IgD-negative memory B cell (primary cell): Measurements from ENCODE around the gene EPB42. TPM values are rescaled to one million over a fixed set of nuclear protein-coding genes. Genes with fewer than 3 reads are reported as not detected.
A peak's percentile ranks its signal among the peaks of the same experiment; 100 is the strongest.

Experiments used
- H3K27ac Mint-ChIP-seq, 3 donors: one replicate each; pipeline ENCODE4 v1.8.0; 2020 to 2022; ENCODE audit warnings: mild to moderate bottlenecking in 3 of 3, mixed read lengths in 3 of 3, moderate library complexity in 1 of 3
- H3K27me3 Mint-ChIP-seq: one replicate; pipeline ENCODE4 v1.8.0; 2021; ENCODE audit warnings: mixed read lengths
- H3K36me3 Mint-ChIP-seq: one replicate; pipeline ENCODE4 v1.8.0; 2020; ENCODE audit warnings: mild to moderate bottlenecking, mixed read lengths
- H3K4me1 Mint-ChIP-seq, 3 donors: one replicate each; pipeline ENCODE4 v1.8.0; 2020 to 2022; ENCODE audit warnings: mixed read lengths in 3 of 3, mild to moderate bottlenecking in 1 of 3
- H3K4me3 Mint-ChIP-seq, 4 donors: one replicate each; pipeline ENCODE4 v1.8.0; 2020 to 2022; ENCODE audit warnings: mild to moderate bottlenecking in 4 of 4, mixed read lengths in 4 of 4, moderate library complexity in 3 of 4
- H3K9me3 Mint-ChIP-seq, 3 donors: one replicate each; pipeline ENCODE4 v1.8.0; 2020 to 2021; ENCODE audit warnings: mixed read lengths in 3 of 3, mild to moderate bottlenecking in 1 of 3
- polyA plus RNA-seq: library from polyadenylated mRNA; unstranded; fragments of 300-500 nt; fragmentation: Illumina TruSeq; gene quantifications from one replicate; pipeline ENCODE4 v1.2.3, GENCODE V29; 2021

EPB42 gene
- polyA plus RNA-seq = not detected

- no peak within 1 kb of the TSS for H3K4me3 Mint-ChIP-seq
- peaks cover 9% of the 10 kb centered on the region for H3K27me3 Mint-ChIP-seq
- peaks cover 0 to 7% (median 2%) of the 10 kb centered on the region in 3 donors for H3K9me3 Mint-ChIP-seq
- no peak within 1 kb of the TSS for H3K27ac Mint-ChIP-seq
- peaks cover 2% of the 10 kb centered on the region for H3K36me3 Mint-ChIP-seq
- peaks cover 1 to 6% (median 5%) of the 10 kb centered on the region in 3 donors for H3K4me1 Mint-ChIP-seq
These were observed at the start of gene EPB42 for GRCh38 chr15:43220991-43221403. Gene EPB42 (minus strand): TSS chr15:43221018. CDS start chr15:43220825, 193 bp downstream.

DNA sequence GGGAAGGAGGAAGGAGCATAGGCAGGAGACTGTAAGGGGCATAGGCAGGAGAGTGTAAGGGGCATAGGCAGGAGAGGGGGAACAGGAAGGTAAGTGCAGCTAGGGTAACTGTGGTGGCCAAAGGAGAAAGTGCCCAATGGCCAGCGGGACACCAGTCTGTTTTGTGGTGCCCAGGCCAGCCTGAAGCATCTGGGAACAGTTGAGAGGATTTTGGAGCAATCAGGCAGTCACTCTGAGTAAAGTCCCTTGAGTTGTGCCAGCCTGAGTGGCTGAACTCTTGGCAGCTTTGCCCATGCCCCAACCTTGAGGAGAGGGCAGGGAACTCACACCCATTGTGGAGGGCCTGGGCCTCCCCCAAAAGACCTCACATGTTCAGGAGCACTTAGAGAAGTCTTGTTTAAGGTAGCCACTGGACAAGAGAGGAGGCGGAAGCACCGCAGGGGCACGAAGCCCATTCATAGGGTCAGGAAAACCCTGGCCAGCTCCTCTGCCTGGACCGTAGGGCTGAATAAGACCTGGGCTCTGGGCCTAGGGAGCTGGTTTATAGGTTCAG lies 49.4 kb upstream of the EPB42 start:
- peak overlapping the region in 3 of 4 donors; percentile 19 to 89 (median 64) for H3K4me3 Mint-ChIP-seq
- H3K9me3 Mint-ChIP-seq = peaks cover 0 to 7% (median 5%) of the 10 kb centered on the region in 3 donors
- no peaks in the 10 kb centered on the region for H3K36me3 Mint-ChIP-seq
- H3K4me1 Mint-ChIP-seq = peaks cover 26 to 39% (median 31%) of the 10 kb centered on the region in 3 donors
- H3K27ac Mint-ChIP-seq = peak overlapping the region in 2 of 3 donors; percentile 84 to 88
- H3K27me3 Mint-ChIP-seq = peaks cover 2% of the 10 kb centered on the region

GRCh38 chr15:43268111-43269105 lies 47.6 kb upstream of the EPB42 start:
- peaks cover 0 to 7% (median 5%) of the 10 kb centered on the region in 3 donors for H3K9me3 Mint-ChIP-seq
- peaks cover 26 to 37% (median 31%) of the 10 kb centered on the region in 3 donors for H3K4me1 Mint-ChIP-seq
- H3K27me3 Mint-ChIP-seq = peaks cover 2% of the 10 kb centered on the region
- H3K4me3 Mint-ChIP-seq = peak overlapping the region in 1 of 4 donors; percentile 34
- no peak overlapping the region for H3K27ac Mint-ChIP-seq
- no peaks in the 10 kb centered on the region for H3K36me3 Mint-ChIP-seq

GRCh38 chr15:43267439-43267838 lies 46.6 kb upstream of the EPB42 start:
- H3K4me1 Mint-ChIP-seq = peaks cover 26 to 35% (median 31%) of the 10 kb centered on the region in 3 donors
- peaks cover 0 to 7% (median 4%) of the 10 kb centered on the region in 3 donors for H3K9me3 Mint-ChIP-seq
- H3K27me3 Mint-ChIP-seq = peaks cover 2% of the 10 kb centered on the region
- no peak overlapping the region for H3K27ac Mint-ChIP-seq
- no peak overlapping the region for H3K4me3 Mint-ChIP-seq
- H3K36me3 Mint-ChIP-seq = no peaks in the 10 kb centered on the region

DNA sequence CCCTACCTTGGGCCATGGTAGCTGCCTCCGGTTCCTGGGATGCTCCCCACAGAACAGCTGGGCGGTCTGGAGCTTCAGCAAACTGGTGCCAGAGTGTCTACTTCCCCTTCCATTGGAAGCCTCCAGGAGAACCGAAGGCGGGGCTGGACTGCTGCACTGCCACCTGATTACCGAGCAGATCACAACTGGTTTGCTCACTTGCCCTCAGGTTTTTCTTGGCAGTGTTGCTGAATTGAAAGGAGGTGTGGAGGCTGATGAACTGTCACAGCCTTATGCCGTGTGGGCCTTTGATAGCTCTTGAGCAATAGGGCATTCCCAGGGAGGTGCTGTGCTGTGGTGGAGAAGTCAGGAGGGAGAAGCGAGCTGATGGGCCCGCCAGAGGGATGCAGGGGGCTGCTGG lies 46.0 kb upstream of the EPB42 start, which contains the start of gene TGM5:
TSS of gene TGM5 (minus strand) at position 95 of the 400 bp plus-strand sequence. CDS start at position 16, 79 bp downstream.
- peaks cover 0 to under 1% (median 0%) of the 10 kb centered on the region in 3 donors for H3K9me3 Mint-ChIP-seq
- H3K4me3 Mint-ChIP-seq = no peak within 1 kb of the TSS
- H3K27me3 Mint-ChIP-seq = peaks cover 2% of the 10 kb centered on the region
- peaks cover 26 to 30% (median 29%) of the 10 kb centered on the region in 3 donors for H3K4me1 Mint-ChIP-seq
- H3K27ac Mint-ChIP-seq = no peak within 1 kb of the TSS
- no peaks in the 10 kb centered on the region for H3K36me3 Mint-ChIP-seq

DNA sequence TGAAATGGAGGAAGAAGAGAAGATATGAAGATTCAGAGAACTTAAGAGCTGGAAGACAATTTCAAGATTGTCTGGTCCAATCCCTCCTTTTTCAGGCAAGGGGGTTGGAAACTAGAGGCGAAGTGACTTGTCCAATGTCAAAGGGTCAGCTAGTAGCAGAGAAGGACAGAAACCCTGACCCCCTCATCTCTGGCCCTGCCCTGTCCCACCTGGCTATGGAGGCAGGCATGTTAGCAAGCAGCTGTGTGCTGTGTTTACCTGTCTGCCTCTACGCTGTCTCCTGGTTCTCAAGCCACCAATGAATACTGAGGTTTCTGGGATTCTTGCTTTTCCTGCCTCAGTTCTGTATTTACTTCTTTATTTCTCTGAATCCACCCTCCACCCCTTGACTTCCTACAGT lies 45.6 kb upstream of the EPB42 start:
- Mint-ChIP-seq H3K36me3 (peaks cover 2% of the 10 kb centered on the region), H3K4me1 (peaks cover 25 to 29% (median 29%) of the 10 kb centered on the region in 3 donors), H3K4me3 (no peak overlapping the region), H3K9me3 (peaks cover 0 to 2% (median 0%) of the 10 kb centered on the region in 3 donors), H3K27ac (no peak overlapping the region), H3K27me3 (peaks cover 2% of the 10 kb centered on the region)

- Mint-ChIP-seq H3K4me1 (peaks cover 0 to 3% (median 2%) of the 10 kb centered on the region in 3 donors), H3K27ac (no peak overlapping the region), H3K36me3 (peaks cover 2% of the 10 kb centered on the region), H3K9me3 (peaks cover 0 to 2% (median 0%) of the 10 kb centered on the region in 3 donors), H3K27me3 (peaks cover 1% of the 10 kb centered on the region), H3K4me3 (no peak overlapping the region)
These were observed 39.3 kb upstream of the EPB42 start for GRCh38 chr15:43260011-43260615.

DNA sequence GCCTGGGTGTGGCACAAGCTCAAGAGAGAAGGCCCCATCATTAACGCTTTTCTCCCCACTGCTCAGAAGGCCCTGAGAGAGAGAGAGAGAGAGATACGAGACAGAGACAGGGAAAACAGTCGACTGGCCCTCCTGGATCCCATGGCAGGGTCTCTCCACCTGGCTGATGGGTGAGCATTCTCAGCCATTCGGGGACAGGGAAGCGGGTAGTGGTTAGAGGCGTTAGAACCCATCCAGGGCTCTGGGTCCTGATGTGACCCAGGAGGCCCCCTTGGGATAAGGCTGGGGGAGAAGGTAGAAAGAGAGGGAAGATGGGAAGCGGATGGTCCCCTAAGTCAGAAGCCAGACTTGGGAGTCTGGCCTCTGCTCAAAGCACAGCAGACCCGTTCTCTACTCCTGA lies 38.0 kb upstream of the EPB42 start:
- Mint-ChIP-seq H3K27ac (no peak overlapping the region), H3K4me3 (no peak overlapping the region), H3K4me1 (peaks cover 5 to 9% (median 7%) of the 10 kb centered on the region in 3 donors)

DNA sequence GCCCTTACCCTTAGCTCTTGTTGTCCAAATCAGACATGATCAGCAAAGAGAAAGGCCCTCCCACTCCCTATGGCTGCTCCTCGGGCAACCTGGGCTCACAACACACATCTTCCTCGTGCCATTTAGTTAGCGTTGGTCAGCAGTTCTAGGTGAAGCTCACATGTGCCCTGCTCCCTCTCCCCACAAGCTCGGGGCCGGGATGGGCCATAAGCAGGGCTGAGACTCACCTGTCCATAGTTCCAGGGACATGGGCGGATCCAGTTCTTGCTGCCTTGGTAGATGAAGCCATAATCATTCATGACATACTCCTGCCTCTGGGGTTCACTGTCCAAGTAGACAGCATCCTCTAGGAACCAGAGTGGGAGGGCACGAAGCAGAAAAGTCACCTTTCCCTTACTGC lies 35.5 kb upstream of the EPB42 start:
- Mint-ChIP-seq H3K27ac (no peak overlapping the region), H3K27me3 (peaks cover 3% of the 10 kb centered on the region), H3K4me3 (no peak overlapping the region), H3K36me3 (no peaks in the 10 kb centered on the region), H3K9me3 (no peaks in the 10 kb centered on the region), H3K4me1 (peaks cover 9 to 19% (median 17%) of the 10 kb centered on the region in 3 donors)

More for the DNA sequence above, 38.0 kb upstream of the EPB42 start:
- Mint-ChIP-seq H3K27me3 (peaks cover 3% of the 10 kb centered on the region), H3K9me3 (peaks cover 0 to 2% (median 0%) of the 10 kb centered on the region in 3 donors), H3K36me3 (peaks cover 2% of the 10 kb centered on the region)

GRCh38 chr15:43255376-43255775 lies 34.6 kb upstream of the EPB42 start:
- Mint-ChIP-seq H3K4me3 (no peak overlapping the region), H3K9me3 (no peaks in the 10 kb centered on the region), H3K4me1 (peaks cover 11 to 21% (median 19%) of the 10 kb centered on the region in 3 donors), H3K27ac (no peak overlapping the region), H3K27me3 (peaks cover 3% of the 10 kb centered on the region), H3K36me3 (no peaks in the 10 kb centered on the region)

DNA sequence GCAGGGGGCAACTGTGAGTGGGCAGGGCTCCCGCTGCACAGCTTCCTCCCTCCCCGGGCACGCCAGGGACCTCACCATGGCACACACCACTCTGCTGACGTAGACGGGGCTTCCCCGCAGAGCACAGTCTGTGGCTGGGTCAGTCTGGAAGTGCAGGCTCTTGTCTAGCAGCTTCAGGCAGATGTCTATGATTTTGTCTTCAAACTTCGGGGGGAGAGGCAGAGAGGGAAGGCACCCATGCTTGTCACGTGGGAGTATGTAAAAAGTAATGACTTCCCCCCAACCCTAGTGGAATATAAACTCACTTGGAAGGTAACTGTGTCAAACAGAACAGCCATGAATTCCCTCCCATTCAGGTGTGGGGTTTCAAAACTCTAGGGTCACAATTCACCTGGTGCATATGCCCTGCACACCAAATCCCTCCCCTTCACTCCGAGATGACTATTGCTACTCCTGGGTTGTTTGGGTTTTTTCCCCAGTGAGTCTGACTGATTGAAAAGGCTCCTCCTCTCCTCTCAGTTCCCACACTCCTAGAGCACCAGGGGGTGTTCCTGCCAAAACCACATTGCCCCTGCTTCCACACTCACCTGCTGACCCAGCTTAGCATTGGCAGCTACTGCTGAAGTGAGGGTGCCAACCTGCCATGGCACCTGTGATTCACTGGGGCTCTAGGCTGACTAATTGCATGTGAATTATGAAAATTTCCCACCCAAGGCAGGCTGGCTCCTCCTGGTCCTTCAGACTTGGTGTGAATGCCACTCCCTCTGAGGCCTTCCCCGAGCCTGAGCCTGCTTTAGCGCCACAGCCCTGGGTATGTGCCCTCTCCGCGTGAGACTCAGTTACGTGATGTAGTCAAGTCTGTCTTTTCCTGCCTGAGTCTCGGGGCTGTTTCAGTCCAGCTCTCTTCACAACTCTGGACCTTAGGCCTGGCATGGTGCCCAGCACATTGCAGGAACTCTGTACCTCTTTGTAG lies 32.9 kb upstream of the EPB42 start:
- H3K27me3 Mint-ChIP-seq = peaks cover 3% of the 10 kb centered on the region
- peak overlapping the region; percentile 5 to 59 (median 31) for H3K27ac Mint-ChIP-seq
- H3K4me3 Mint-ChIP-seq = peak overlapping the region in 3 of 4 donors; percentile 46 to 82 (median 65)
- H3K36me3 Mint-ChIP-seq = peaks cover 2% of the 10 kb centered on the region
- peaks cover 11 to 26% (median 25%) of the 10 kb centered on the region in 3 donors for H3K4me1 Mint-ChIP-seq
- no peaks in the 10 kb centered on the region for H3K9me3 Mint-ChIP-seq

DNA sequence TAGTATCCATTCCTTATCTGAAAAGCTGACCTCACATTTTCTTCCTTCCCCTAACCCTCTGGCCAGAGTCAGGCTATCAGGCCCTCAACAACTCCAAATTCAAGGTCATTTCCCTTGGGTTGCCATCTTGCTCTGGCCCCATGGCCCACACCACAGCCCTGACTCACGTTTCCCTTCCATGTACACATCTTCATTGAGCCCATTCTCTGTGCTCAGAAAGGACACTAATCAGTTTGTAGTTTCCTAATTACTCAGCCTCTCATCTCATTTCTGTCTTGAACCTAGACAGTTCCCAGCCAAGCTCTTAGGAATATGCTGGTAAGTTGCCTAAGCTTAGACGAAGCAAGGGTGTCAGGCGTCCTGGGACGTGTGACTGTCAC lies 31.0 kb upstream of the EPB42 start:
- Mint-ChIP-seq H3K4me1 (peaks cover 11 to 26% (median 25%) of the 10 kb centered on the region in 3 donors), H3K36me3 (peaks cover 2% of the 10 kb centered on the region), H3K9me3 (no peaks in the 10 kb centered on the region), H3K27me3 (peaks cover 3% of the 10 kb centered on the region), H3K4me3 (no peak overlapping the region), H3K27ac (no peak overlapping the region)

- Mint-ChIP-seq H3K27ac (no peak overlapping the region), H3K4me3 (no peak overlapping the region)
These were observed 30.5 kb upstream of the EPB42 start for GRCh38 chr15:43251185-43251870.

More at GRCh38 chr15:43251185-43251870, 30.5 kb upstream of the EPB42 start:
- Mint-ChIP-seq H3K36me3 (peaks cover 5% of the 10 kb centered on the region), H3K9me3 (no peaks in the 10 kb centered on the region), H3K27me3 (peaks cover 3% of the 10 kb centered on the region), H3K4me1 (peaks cover 11 to 26% (median 25%) of the 10 kb centered on the region in 3 donors)
